ENCODE results near the gene NDUFA11. TPM values are rescaled to one million over a fixed set of nuclear protein-coding genes. Genes with fewer than 3 reads are reported as not detected.

The NDUFA11 gene
- total RNA-seq, 1 experiment from 2014 or later = 169 TPM

- Histone ChIP-seq H3K27ac (no peak overlapping the region), H3K9me2 (ENCODE audit: insufficient read depth) (no peaks in the 10 kb centered on the region), H3K4me1 (replicated peaks; ENCODE audit: insufficient read depth) (peaks cover 23% of the 10 kb centered on the region), H3K36me3 (ENCODE audit: low read depth) (no peaks in the 10 kb centered on the region), H3K4me2 (no peak overlapping the region), H3K9me3 (ENCODE audit: insufficient read depth, low read depth) (no peaks in the 10 kb centered on the region), H3F3A (ENCODE audit: insufficient read depth, low read depth) (no peaks in the 10 kb centered on the region; the same call in none of the 2 replicates), H3K4me3 (no peak overlapping the region), H3K79me2 (ENCODE audit: low read depth) (no peaks in the 10 kb centered on the region), H3K27me3 (ENCODE audit: insufficient read depth, low read depth) (no peaks in the 10 kb centered on the region), H2AFZ (no peak overlapping the region), H4K20me1 (ENCODE audit: insufficient read depth) (no peaks in the 10 kb centered on the region)
- CTCF ChIA-PET = no interaction called here
- intact Hi-C loops (cut with micrococcal nuclease; ENCODE audit: unreplicated experiment) = no loop called here
- DNase-seq = no peak
- BruUV-seq (replicated peaks) = no TSS peak
- POLR2A ChIA-PET (ENCODE audit: unreplicated experiment) = no interaction called here
- TF ChIP-seq CTCF (conservative IDR thresholded peaks at IDR 0.05) (no peak), EZH2 (IDR thresholded peaks at IDR 0.05; ENCODE audit: low read depth) (no peak)
These were observed 7.8 kb upstream of the NDUFA11 start for GRCh38 chr19:5911366-5911765.

GRCh38 chr19:5910638-5910907 lies 7.0 kb upstream of the NDUFA11 start:
- no peaks in the 10 kb centered on the region for H3K27me3 ChIP-seq (ENCODE audit: insufficient read depth, low read depth)
- intact Hi-C loops (cut with micrococcal nuclease; ENCODE audit: unreplicated experiment) = no loop called here
- TF ChIP-seq CTCF (conservative IDR thresholded peaks at IDR 0.05) (no peak), EZH2 (IDR thresholded peaks at IDR 0.05; ENCODE audit: low read depth) (no peak)
- no peak for DNase-seq
- ChIA-PET CTCF (no interaction called here), POLR2A (ENCODE audit: unreplicated experiment) (no interaction called here)
- no peak overlapping the region for H3K4me3 ChIP-seq
- H3K9me2 ChIP-seq (ENCODE audit: insufficient read depth) = no peaks in the 10 kb centered on the region
- BruUV-seq (replicated peaks) = no TSS peak
- H3K79me2 ChIP-seq (ENCODE audit: low read depth) = no peaks in the 10 kb centered on the region
- no peak overlapping the region for H2AFZ ChIP-seq
- no peak overlapping the region for H3K4me2 ChIP-seq
- H3K4me1 ChIP-seq (replicated peaks; ENCODE audit: insufficient read depth) = peaks cover 15% of the 10 kb centered on the region
- no peaks in the 10 kb centered on the region for H3K9me3 ChIP-seq (ENCODE audit: insufficient read depth, low read depth)
- no peaks in the 10 kb centered on the region for H3K36me3 ChIP-seq (ENCODE audit: low read depth)
- no peaks in the 10 kb centered on the region; the same call in none of the 2 replicates for H3F3A ChIP-seq (ENCODE audit: insufficient read depth, low read depth)
- no peaks in the 10 kb centered on the region for H4K20me1 ChIP-seq (ENCODE audit: insufficient read depth)
- no peak overlapping the region for H3K27ac ChIP-seq

- no peak overlapping the region for H3K4me3 ChIP-seq
- no peak overlapping the region for H3K4me2 ChIP-seq
- 0 out of 2 replicates have a peak, but pooled peaks cover 4% of the 10 kb centered on the region for H3K4me1 ChIP-seq (replicated peaks; ENCODE audit: insufficient read depth)
- no peak overlapping the region for H3K27ac ChIP-seq
- no peaks in the 10 kb centered on the region for H3K27me3 ChIP-seq (ENCODE audit: insufficient read depth, low read depth)
- no peak for DNase-seq
- no peaks in the 10 kb centered on the region for H3K9me2 ChIP-seq (ENCODE audit: insufficient read depth)
- no peaks in the 10 kb centered on the region for H3K9me3 ChIP-seq (ENCODE audit: insufficient read depth, low read depth)
- no peaks in the 10 kb centered on the region for H3K79me2 ChIP-seq (ENCODE audit: low read depth)
- ChIA-PET POLR2A (ENCODE audit: unreplicated experiment) (no interaction called here), CTCF (no interaction called here)
- TF ChIP-seq EZH2 (IDR thresholded peaks at IDR 0.05; ENCODE audit: low read depth) = no peak
- TF ChIP-seq CTCF (conservative IDR thresholded peaks at IDR 0.05) = no peak
- no peaks in the 10 kb centered on the region for H3F3A ChIP-seq (ENCODE audit: insufficient read depth, low read depth)
- H4K20me1 ChIP-seq (ENCODE audit: insufficient read depth) = no peaks in the 10 kb centered on the region
- no peak overlapping the region for H2AFZ ChIP-seq
- BruUV-seq (replicated peaks) = no TSS peak
- intact Hi-C loops (cut with micrococcal nuclease; ENCODE audit: unreplicated experiment) = no loop called here
- no peaks in the 10 kb centered on the region for H3K36me3 ChIP-seq (ENCODE audit: low read depth)
These were observed 5.3 kb upstream of the NDUFA11 start for GRCh38 chr19:5908773-5909442.

Data from PC-9 (cell line).